Measurements from ENCODE around the gene ANGEL2.
A peak's percentile ranks its signal among the peaks of the same experiment; 100 is the strongest.
"Not testable (repeated sequence)": the region's sequence is repeated elsewhere in the genome, so short reads cannot be mapped to it uniquely, and the experiment has no call there.

ANGEL2 gene

GRCh38 chr1:213019450-213019849 is 3.8 kb upstream of the ANGEL2 start:
- no peak for DNase-seq (ENCODE audit: low read depth in 2 of 2)

GRCh38 chr1:213017447-213018273 is 2.0 kb upstream of the ANGEL2 start:
- DNase-seq (ENCODE audit: low read depth in 2 of 2) = no peak

GRCh38 chr1:213014642-213015041 is 1.0 kb downstream of the ANGEL2 start:
- no peak for DNase-seq (ENCODE audit: low read depth in 2 of 2)

- DNase-seq (ENCODE audit: low read depth in 2 of 2) = no peak
Observed at GRCh38 chr1:213008564-213008963, 7.1 kb downstream of the ANGEL2 start.

- no peak for DNase-seq (ENCODE audit: low read depth in 2 of 2)
Observed at GRCh38 chr1:213003256-213003655, 12.4 kb downstream of the ANGEL2 start.

GRCh38 chr1:212994926-212995325 is 20.7 kb downstream of the ANGEL2 start:
- no peak for DNase-seq (ENCODE audit: low read depth in 2 of 2)

GRCh38 chr1:212993960-212994359 is 21.7 kb downstream of the ANGEL2 start:
- DNase-seq (ENCODE audit: low read depth in 2 of 2) = not testable (repeated sequence)

- DNase-seq (ENCODE audit: low read depth in 2 of 2) = no peak
Observed at GRCh38 chr1:212990276-212990675, 25.4 kb downstream of the ANGEL2 start.

- DNase-seq (ENCODE audit: low read depth in 2 of 2) = no peak
Observed at GRCh38 chr1:212987702-212988322, 27.9 kb downstream of the ANGEL2 start.

GRCh38 chr1:212986551-212986950 is 29.1 kb downstream of the ANGEL2 start:
- DNase-seq (ENCODE audit: low read depth in 2 of 2) = no peak

GRCh38 chr1:212984522-212985291 is 31.0 kb downstream of the ANGEL2 start:
- no peak for DNase-seq (ENCODE audit: low read depth in 2 of 2)

GRCh38 chr1:212983482-212983881 is 32.2 kb downstream of the ANGEL2 start:
- no peak for DNase-seq (ENCODE audit: low read depth in 2 of 2)

GRCh38 chr1:212982430-212983152 is 33.1 kb downstream of the ANGEL2 start:
- no peak for DNase-seq (ENCODE audit: low read depth in 2 of 2)

- no peak for DNase-seq (ENCODE audit: low read depth in 2 of 2)
Observed at GRCh38 chr1:212981571-212982328, 33.9 kb downstream of the ANGEL2 start.

GRCh38 chr1:212981025-212981495 is 34.6 kb downstream of the ANGEL2 start:
- no peak for DNase-seq (ENCODE audit: low read depth in 2 of 2)

GRCh38 chr1:212980123-212980785 is 35.4 kb downstream of the ANGEL2 start:
- DNase-seq (ENCODE audit: low read depth in 2 of 2) = no peak

- DNase-seq (ENCODE audit: low read depth in 2 of 2) = peak; percentile 8 to 27
Observed at GRCh38 chr1:212979340-212980122, 36.1 kb downstream of the ANGEL2 start.

GRCh38 chr1:212977781-212978645 is 37.7 kb downstream of the ANGEL2 start:
- no peak for DNase-seq (ENCODE audit: low read depth in 2 of 2)

- DNase-seq (ENCODE audit: low read depth in 2 of 2) = no peak
Observed at GRCh38 chr1:212976586-212976985, 39.1 kb downstream of the ANGEL2 start.
